ENCODE data around the gene TMEM117.

- TF ChIP-seq CTCF (optimal IDR thresholded peaks at IDR 0.05 in 1 of 3, IDR thresholded peaks at IDR 0.05 in 1 of 3, conservative IDR thresholded peaks at IDR 0.05 in 1 of 3; ENCODE audit: extremely low read depth in 1 of 3, insufficient read depth in 2 of 3, low read length in 3 of 3) (no peak), EZH2 (IDR thresholded peaks at IDR 0.05; ENCODE audit: low read length) (no peak)
Measured at GRCh38 chr12:43827093-43827492, 8.8 kb upstream of the TMEM117 start.

Data from keratinocyte (primary cell).